ENCODE measurements around the gene ADAMTS2.

GRCh38 chr5:179371121-179371510 is 25.9 kb upstream of the ADAMTS2 start:
- TF ChIP-seq EZH2 (IDR thresholded peaks at IDR 0.05) (no peak), POLR2AphosphoS5 (IDR thresholded peaks at IDR 0.05; ENCODE audit: borderline replicate concordance, low read depth, low read length) (no peak)
